Right cardiac atrium (tissue), 5 donors: ENCODE data around the gene SPRR5. TPM values are rescaled to one million over a fixed set of nuclear protein-coding genes. Genes with fewer than 3 reads are reported as not detected.

Source experiments
- ATAC-seq, 2 donors: fragments of 200-7000 bp; cut with Tn5 transposase; one replicate each; pipeline versions ENCODE4 v1.8.0 to v1.9.1; 2020; ENCODE audit warnings: moderate library complexity in 2 of 2, mild to moderate bottlenecking in 1 of 2
- DNase-seq, 3 donors: peaks; one replicate each; pipeline ENCODE4 v3.0.0-alpha.2; 2020
- H3K27ac ChIP-seq: one replicate; pipeline ENCODE4 v1.5.1; 2013; ENCODE audit warnings: mild to moderate bottlenecking, low read length, control low read depth, moderate library complexity
- H3K27me3 ChIP-seq: one replicate; pipeline ENCODE4 v1.6.1; 2013; ENCODE audit not compliant: control insufficient read depth, insufficient read depth
- H3K4me1 ChIP-seq: one replicate; pipeline ENCODE4 v1.6.1; 2013; ENCODE audit warnings: low read length; ENCODE audit not compliant: control insufficient read depth, insufficient read depth
- H3K4me3 ChIP-seq: one replicate; pipeline ENCODE4 v1.5.1; 2013; ENCODE audit warnings: low read length, control low read depth
- H3K9me3 ChIP-seq: one replicate; pipeline ENCODE4 v1.6.1; 2013; ENCODE audit warnings: low read length; ENCODE audit not compliant: control insufficient read depth
- WGBS: extraction: QIAGEN DNeasy Blood & Tissue Kit; methylation state at CpG from one replicate; pipeline ENCODE4 v1.1.7; 2013; 5-methylcytosine and 5-hydroxymethylcytosine counted together
- intact Hi-C, 4 donors: fragments of 100-400 bp; cut with DNase I; formaldehyde crosslinking; loops; one replicate each; pipeline versions ENCODE4 v1.11.0 to v1.14.0; 2022 to 2023
- polyA plus RNA-seq: library from polyadenylated mRNA; stranded (reverse); fragments of 200-250 nt; gene quantifications from one replicate; pipeline ENCODE4 v1.2.3, GENCODE V29; 2013
- total RNA-seq, 4 donors: library from RNA; stranded (reverse); fragmentation: NEBNext Ultra II Directional; extraction: Animal tissue kit (Norgen Biotek cat#: 25700); gene quantifications; one replicate each; pipeline ENCODE4 v1.2.1, GENCODE V29; 2021
- donor health status: healthy with polysubstance abuse.
- donor health status: DM: no; HTN: yes; CAD: no.
- donor health status: DM: no; HTN: no; CAD: no.
- donor health status: DM: no; HTN: yes; CAD: no; lungs with severe emphysema.
- donor health status: DM: yes; HTN: yes; CAD: no.

SPRR5 gene
- total and polyA plus RNA-seq, 5 donors, result not detected

DNA sequence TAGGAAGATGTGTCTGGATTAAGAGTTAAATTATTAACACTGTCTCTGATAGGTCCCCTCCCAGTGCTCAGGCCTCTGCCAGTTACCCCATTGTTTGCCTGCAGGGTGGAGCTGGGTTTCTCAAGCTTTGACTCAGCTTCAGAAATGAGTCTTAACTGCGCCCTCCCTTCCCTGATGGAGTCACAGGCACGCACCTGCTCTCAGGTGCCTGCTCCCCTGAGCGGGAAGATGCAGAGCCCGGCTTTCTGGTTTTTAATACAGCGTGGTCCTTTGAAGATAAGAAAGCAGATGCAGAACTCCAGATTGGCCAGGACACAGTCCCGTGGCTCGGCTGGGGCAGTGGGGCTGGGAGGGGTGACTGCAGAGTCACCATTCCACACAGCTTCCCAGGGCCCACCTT, 20.2 kb downstream of the SPRR5 start:
- ATAC-seq (no peak), DNase-seq (no peak)
- H3K4me1 ChIP-seq, result no peaks in the 10 kb centered on the region
- no peak overlapping the region for H3K27ac ChIP-seq
- 51% methylated on average over 7 of the region's 7 CpGs for WGBS
- no peaks in the 10 kb centered on the region for H3K27me3 ChIP-seq
- H3K4me3 ChIP-seq, result no peak overlapping the region
- intact Hi-C loops, result no loop called here
- H3K9me3 ChIP-seq, result peaks cover 3% of the 10 kb centered on the region

DNA sequence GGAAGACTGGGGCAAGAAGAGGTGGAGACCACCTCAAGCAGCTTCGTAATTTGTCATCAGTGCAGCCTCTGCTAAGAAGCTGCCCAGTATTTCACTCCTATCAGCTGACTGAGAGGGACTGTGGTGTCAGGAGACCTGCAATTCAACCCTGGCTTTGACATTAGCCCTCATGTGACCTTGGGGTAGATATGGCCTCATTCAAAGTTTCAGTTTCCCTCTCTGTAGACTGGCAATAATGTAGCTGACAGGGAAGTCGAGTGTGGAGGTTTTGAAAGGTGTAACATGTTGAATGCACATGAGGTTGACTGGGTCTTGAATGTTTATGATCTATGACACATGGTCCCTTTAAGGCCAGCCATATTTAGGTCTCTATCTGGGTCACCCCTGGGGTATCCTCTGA, 21.2 kb downstream of the SPRR5 start:
- no peak for DNase-seq
- Histone ChIP-seq H3K4me1 (no peaks in the 10 kb centered on the region), H3K4me3 (no peak overlapping the region), H3K27ac (no peak overlapping the region), H3K27me3 (no peaks in the 10 kb centered on the region), H3K9me3 (peaks cover 3% of the 10 kb centered on the region)
- ATAC-seq, result no peak
- WGBS, result 60% methylated on average over 2 of the region's 2 CpGs
- intact Hi-C loops, result no loop called here

DNA sequence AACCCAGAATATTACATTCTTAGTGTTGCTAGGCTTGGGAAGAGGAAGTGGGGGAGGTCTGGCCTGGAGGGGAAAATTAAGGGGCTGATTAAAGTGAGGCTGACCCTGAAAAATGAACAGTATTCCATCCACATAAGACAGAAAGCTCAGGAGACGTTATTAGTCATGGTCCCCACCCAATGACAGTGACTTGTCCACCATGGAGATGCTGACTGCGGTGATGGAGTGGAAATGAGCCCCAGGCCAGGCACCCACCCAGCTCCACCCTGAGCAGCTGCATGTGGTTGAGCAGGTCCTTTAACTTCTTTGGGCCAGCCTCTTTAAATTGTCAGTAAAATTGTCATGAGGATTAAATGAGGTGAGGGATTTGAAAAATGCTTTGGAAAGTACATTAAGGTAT, 22.0 kb downstream of the SPRR5 start:
- no peaks in the 10 kb centered on the region for H3K4me1 ChIP-seq
- WGBS, result 74% methylated on average over 2 of the region's 2 CpGs
- DNase-seq (no peak), ATAC-seq (no peak)
- peaks cover 3% of the 10 kb centered on the region for H3K9me3 ChIP-seq
- H3K4me3 ChIP-seq, result no peak overlapping the region
- H3K27ac ChIP-seq, result no peak overlapping the region
- intact Hi-C loops, result no loop called here
- no peaks in the 10 kb centered on the region for H3K27me3 ChIP-seq

DNA sequence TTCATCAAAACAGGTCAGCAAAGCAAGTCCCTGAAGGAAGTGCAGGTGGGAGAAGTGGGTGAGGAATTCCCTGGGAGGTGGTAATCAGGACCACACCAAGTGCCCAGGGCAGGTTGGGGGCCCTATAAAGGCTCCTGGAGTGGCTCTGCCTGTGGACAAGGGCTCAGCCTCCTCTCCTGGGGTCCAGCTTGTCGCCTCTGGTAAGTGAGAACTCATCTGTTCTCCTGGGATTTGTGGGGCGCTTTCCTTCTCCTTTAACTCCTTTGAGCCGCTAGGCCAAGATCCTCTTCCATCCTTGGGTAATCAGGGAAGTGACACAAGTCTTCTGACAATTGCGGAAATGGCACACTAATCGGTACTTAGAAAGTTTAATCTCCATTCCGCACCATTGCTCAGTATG, 23.5 kb downstream of the SPRR5 start, which contains the start of gene SPRR4:
Gene SPRR4 (plus strand): TSS at position 154 of the 400 bp plus-strand sequence. CDS start 1,243 bp downstream, outside the sequence.
- DNase-seq, result no peak
- WGBS, result 84% methylated on average over 6 of the region's 6 CpGs
- Histone ChIP-seq H3K9me3 (peaks cover 3% of the 10 kb centered on the region), H3K27me3 (no peaks in the 10 kb centered on the region), H3K27ac (no peak within 1 kb of the TSS), H3K4me3 (no peak within 1 kb of the TSS), H3K4me1 (no peaks in the 10 kb centered on the region)
- ATAC-seq, result no peak
- intact Hi-C loops, result no loop called here

DNA sequence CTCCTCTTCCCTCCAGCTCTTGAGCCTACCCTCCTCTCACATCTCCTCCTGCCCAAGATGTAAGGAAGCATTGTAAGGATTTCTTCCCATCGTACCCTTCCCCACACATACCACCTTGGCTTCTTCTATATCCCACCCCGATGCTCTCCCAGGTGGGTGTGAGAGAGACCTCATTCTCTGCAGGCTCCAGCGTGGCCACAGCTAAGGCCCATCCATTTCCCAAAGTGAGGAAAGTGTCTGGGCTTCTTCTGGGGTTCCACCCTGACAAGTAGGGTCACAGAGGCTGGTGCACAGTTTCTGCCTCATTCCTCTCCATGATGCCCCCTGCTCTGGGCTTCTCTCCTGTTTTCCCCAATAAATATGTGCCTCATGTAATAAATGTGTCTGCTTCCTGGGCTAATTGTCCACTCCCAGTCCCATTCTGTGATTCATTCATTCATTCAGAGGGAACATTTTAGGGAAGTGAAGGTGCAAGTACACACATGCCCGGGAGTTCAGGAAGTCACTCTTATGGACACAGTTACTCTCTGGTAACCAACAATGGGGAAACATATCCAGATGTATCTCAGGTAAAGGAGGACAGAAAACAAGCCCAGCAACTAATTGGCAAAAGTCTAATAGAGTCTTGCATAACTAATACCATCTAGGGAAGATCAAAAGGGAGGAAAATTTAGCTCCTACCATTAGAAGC, 25.3 kb downstream of the SPRR5 start:
- DNase-seq (no peak), ATAC-seq (no peak)
- Histone ChIP-seq H3K9me3 (peaks cover 3% of the 10 kb centered on the region), H3K27me3 (no peaks in the 10 kb centered on the region), H3K4me3 (no peak overlapping the region), H3K4me1 (no peaks in the 10 kb centered on the region), H3K27ac (no peak overlapping the region)
- intact Hi-C loops, result no loop called here
- WGBS, result 69% methylated on average over 4 of the region's 4 CpGs

DNA sequence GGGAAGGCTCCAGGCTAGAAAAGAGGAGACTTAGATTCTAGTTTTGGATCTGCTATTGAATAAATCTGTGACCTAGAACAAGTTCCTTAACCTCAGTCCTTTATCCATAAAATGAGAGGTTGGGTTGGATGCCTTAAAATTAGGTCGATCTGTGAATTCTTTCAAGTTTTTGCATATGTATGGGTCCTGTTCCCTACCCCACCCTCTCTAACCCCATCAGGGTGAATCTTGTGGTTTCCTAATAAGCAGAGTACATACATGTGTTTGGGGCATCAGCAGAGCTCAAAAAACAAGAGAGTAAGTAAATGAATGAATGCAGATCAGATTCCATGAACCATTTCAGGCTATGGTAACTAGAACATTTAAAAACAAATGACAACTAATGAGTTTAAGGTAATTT, 29.7 kb downstream of the SPRR5 start:
- H3K4me1 ChIP-seq, result no peaks in the 10 kb centered on the region
- 75% methylated on average over 1 of the region's 1 CpG for WGBS

DNA sequence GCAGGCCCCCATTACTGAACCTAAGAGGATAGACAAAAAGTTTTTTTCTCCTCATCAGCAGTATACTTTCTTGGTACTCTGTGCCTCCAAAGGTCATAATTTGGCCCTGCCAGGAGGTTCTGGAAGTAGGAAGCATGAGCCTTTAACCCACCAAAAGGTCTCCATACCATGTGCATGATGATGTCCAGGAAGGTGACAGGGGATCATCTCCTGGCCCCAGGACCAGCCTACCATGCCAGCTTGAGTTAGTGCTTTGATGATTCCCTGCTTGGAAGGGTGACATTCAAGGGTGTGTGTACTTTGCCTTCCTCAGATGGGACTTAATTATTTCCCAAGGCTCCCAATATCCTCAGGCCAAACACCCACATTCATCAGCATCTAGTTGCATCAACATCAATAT, 30.6 kb downstream of the SPRR5 start:
- intact Hi-C loops, result no loop called here
- H3K9me3 ChIP-seq, result no peaks in the 10 kb centered on the region
- DNase-seq, result no peak
- no peak overlapping the region for H3K4me3 ChIP-seq
- no peaks in the 10 kb centered on the region for H3K27me3 ChIP-seq
- H3K4me1 ChIP-seq, result no peaks in the 10 kb centered on the region
- no peak for ATAC-seq
- no peak overlapping the region for H3K27ac ChIP-seq

More for the DNA sequence above, 29.7 kb downstream of the SPRR5 start:
- intact Hi-C loops, result no loop called here
- no peak for DNase-seq
- H3K27me3 ChIP-seq, result no peaks in the 10 kb centered on the region
- H3K27ac ChIP-seq, result no peak overlapping the region
- H3K4me3 ChIP-seq, result no peak overlapping the region
- H3K9me3 ChIP-seq, result no peaks in the 10 kb centered on the region
- no peak for ATAC-seq

DNA sequence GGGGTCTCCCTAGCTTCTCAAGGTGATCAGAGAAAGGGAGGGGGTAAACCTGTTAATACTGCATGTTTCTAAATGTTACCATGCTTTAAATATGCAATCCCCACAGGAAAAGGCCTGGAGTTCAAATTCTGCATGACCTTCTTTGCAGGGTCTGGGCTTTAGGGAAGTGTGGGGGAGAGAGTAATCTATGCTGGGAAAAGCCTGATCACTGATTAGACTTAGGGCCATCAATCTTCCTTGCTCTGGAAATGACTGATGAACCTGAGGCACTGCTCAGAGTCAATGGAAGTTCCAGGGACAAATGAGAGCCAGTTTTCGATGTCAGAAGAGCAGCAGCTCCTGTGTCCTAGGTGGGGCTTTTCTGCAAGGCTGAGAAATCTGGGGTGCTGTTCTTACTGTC, 33.7 kb downstream of the SPRR5 start:
- H3K4me3 ChIP-seq, result no peak overlapping the region
- intact Hi-C loops, result no loop called here
- ATAC-seq (no peak), DNase-seq (no peak)
- H3K9me3 ChIP-seq, result no peaks in the 10 kb centered on the region
- H3K27me3 ChIP-seq, result no peaks in the 10 kb centered on the region
- 54% methylated on average over 1 of the region's 1 CpG for WGBS
- no peak overlapping the region for H3K27ac ChIP-seq
- no peaks in the 10 kb centered on the region for H3K4me1 ChIP-seq

DNA sequence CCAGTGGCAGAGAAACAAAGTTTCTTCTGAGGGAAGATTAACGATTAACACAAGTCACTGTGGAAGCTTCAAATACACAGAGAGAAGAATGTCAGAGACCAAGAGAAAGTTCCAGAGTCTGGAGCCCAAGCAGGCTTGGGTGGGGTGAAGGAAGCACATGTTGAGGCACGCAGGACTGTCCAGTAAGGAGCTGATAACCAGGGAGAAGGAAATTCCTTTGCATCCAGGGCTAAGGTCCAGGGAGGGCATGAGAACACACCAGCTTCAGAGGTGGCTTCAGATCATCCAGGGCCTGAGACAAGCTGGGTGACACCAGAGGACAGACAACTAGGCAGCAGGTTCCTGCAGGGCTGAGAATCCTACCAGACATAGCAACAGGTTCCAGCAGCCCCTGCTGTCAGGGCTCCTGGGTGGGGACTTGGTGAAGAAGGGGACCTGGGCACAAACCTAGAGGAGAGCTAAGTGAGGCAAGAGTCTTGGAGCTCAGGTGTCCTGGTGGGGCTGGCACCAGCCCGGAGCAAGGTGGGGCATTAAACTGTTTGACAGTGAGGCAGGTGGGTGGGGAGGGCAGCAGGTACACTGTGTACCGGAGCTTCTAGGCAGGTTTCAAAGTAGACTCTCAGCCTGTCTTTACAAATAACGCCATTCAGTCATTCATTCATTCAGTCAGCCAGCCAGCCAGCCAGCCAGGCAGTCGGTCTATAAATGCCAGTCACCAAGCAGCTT, 34.3 kb downstream of the SPRR5 start:
- no peaks in the 10 kb centered on the region for H3K27me3 ChIP-seq
- DNase-seq, result no peak
- WGBS, result 78% methylated on average over 6 of the region's 6 CpGs

DNA sequence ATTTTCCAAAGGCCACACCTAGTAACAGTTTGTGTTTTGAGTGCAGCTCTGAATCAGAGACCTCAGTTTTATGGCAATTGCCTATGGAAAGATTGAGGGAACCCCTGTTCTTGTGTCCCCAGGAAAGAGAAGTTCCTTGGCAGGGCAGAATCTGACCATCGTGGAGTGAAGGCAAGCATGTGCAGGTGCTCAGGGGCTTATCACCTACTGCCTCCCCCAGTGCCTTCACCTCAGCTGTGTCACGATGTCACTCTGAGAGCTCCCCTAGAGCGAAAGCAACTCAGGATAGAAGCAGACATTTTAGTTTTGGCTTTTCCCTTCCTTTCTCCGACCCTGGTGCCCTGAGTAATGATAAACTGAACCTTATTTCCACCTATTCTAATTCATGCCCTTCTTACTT, 35.1 kb downstream of the SPRR5 start:
- no peaks in the 10 kb centered on the region for H3K4me1 ChIP-seq
- 64% methylated on average over 4 of the region's 4 CpGs for WGBS
- no peaks in the 10 kb centered on the region for H3K9me3 ChIP-seq
- DNase-seq (no peak), ATAC-seq (no peak)
- no peak overlapping the region for H3K27ac ChIP-seq
- H3K4me3 ChIP-seq, result no peak overlapping the region
- intact Hi-C loops, result no loop called here
- no peaks in the 10 kb centered on the region for H3K27me3 ChIP-seq

More for the DNA sequence above, 34.3 kb downstream of the SPRR5 start:
- ATAC-seq, result no peak
- Histone ChIP-seq H3K9me3 (no peaks in the 10 kb centered on the region), H3K27ac (no peak overlapping the region), H3K4me3 (no peak overlapping the region), H3K4me1 (no peaks in the 10 kb centered on the region)
- intact Hi-C loops, result no loop called here

DNA sequence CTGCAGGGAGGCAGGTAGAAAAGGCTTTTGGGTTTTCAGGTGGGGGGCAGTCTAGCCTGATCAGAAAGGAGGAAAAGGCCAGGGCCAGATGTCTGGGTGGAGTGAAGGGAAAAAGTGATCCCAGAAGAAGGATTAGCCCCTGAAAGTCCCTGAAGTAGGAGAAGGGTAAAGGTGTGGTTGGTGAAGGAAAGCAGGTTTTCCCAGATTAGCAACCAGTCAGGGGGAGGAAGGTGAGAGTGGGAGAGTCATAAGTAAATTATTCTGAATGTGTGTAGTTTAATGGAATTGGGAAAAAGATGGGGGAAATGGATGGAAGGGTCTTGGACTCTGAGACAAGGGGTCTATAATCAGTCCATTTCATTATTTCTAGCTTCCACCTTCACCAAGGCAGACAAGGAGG, 36.2 kb downstream of the SPRR5 start:
- ATAC-seq (no peak), DNase-seq (no peak)
- Histone ChIP-seq H3K9me3 (no peaks in the 10 kb centered on the region), H3K4me3 (no peak overlapping the region), H3K4me1 (no peaks in the 10 kb centered on the region), H3K27me3 (no peaks in the 10 kb centered on the region), H3K27ac (no peak overlapping the region)
- intact Hi-C loops, result no loop called here
